HepG2 (cell line): ENCODE results near the gene GPT2. TPM values are rescaled to one million over a fixed set of nuclear protein-coding genes. Genes with fewer than 3 reads are reported as not detected.

Experiments used
- ARNTL ChIP-seq: sonication (generic); formaldehyde crosslinking; IDR thresholded peaks from 2 replicates; pipeline ENCODE4 v1.4.0; 2020; ENCODE audit warnings: mild to moderate bottlenecking, missing genetic modification reagents
- BRF2 ChIP-seq: sonication (generic); formaldehyde crosslinking; IDR thresholded peaks from 2 replicates; pipeline ENCODE4 v1.8.1; 2022; ENCODE audit warnings: mild to moderate bottlenecking, missing genetic modification reagents
- CCAR2 ChIP-seq: fragments of 200-400 bp; formaldehyde crosslinking; optimal IDR thresholded peaks from 2 replicates; pipeline ENCODE3; 2018; ENCODE audit warnings: low read depth, mild to moderate bottlenecking, low read length, moderate library complexity
- HDAC6 ChIP-seq: fragments of 200-600 bp; sonication (generic); IDR thresholded peaks from 2 replicates; pipeline ENCODE4 v1.7.0; 2017; ENCODE audit warnings: mild to moderate bottlenecking, antibody characterized with exemption, low read length, low read depth
- KLF15 ChIP-seq: sonication (generic); formaldehyde crosslinking; IDR thresholded peaks from 2 replicates; pipeline ENCODE4 v1.8.1; 2023; ENCODE audit warnings: borderline replicate concordance, mild to moderate bottlenecking, inconsistent platforms, missing genetic modification reagents, mixed read lengths
- MATR3 ChIP-seq: sonication (generic); formaldehyde crosslinking; IDR thresholded peaks from 2 replicates; pipeline ENCODE4 v1.4.0; 2020; ENCODE audit warnings: missing genetic modification reagents
- NRL ChIP-seq: sonication (generic); formaldehyde crosslinking; IDR thresholded peaks from 2 replicates; pipeline ENCODE4 v1.5.0; 2020; ENCODE audit warnings: missing genetic modification reagents, mild to moderate bottlenecking, moderate library complexity, borderline replicate concordance
- RFX1 ChIP-seq: fragments of 450-650 bp; IDR thresholded peaks from 2 replicates; pipeline ENCODE4 v1.6.1; 2017
- SKIL ChIP-seq: sonication (generic); formaldehyde crosslinking; IDR thresholded peaks from 2 replicates; pipeline ENCODE4 v1.8.0; 2022; ENCODE audit warnings: missing genetic modification reagents, mild to moderate bottlenecking, moderate library complexity, borderline replicate concordance
- SOX6 ChIP-seq, 2 experiments: fragments of 450-650 bp in 1 of 2; sonication (generic) in 1 of 2; formaldehyde crosslinking in 1 of 2; IDR thresholded peaks; 2 replicates each; pipeline versions ENCODE4 v1.4.0 to v1.6.1; 2017 to 2020; ENCODE audit warnings: antibody characterized with exemption in 1 of 2, mild to moderate bottlenecking in 1 of 2, missing genetic modification reagents in 1 of 2
- THAP9 ChIP-seq: sonication (generic); formaldehyde crosslinking; IDR thresholded peaks from 2 replicates; pipeline ENCODE4; 2020; ENCODE audit warnings: missing genetic modification reagents, mild to moderate bottlenecking, borderline replicate concordance
- ZFX ChIP-seq: sonication (generic); formaldehyde crosslinking; IDR thresholded peaks from 2 replicates; pipeline ENCODE4 v1.4.0; 2020; ENCODE audit warnings: mild to moderate bottlenecking, low read depth, missing genetic modification reagents, moderate library complexity
- ZNF430 ChIP-seq: sonication (generic); formaldehyde crosslinking; IDR thresholded peaks from 2 replicates; pipeline ENCODE4 v1.9.0; 2021; ENCODE audit warnings: mild to moderate bottlenecking, missing genetic modification reagents
- ZNF687 ChIP-seq: sonication (generic); formaldehyde crosslinking; IDR thresholded peaks from 2 replicates; pipeline ENCODE4 v1.5.1; 2020; ENCODE audit warnings: mild to moderate bottlenecking, missing genetic modification reagents, moderate library complexity
- ZNF709 ChIP-seq: sonication (generic); formaldehyde crosslinking; IDR thresholded peaks from 2 replicates; pipeline ENCODE4 v1.5.0; 2020; ENCODE audit warnings: mild to moderate bottlenecking, missing genetic modification reagents
- ZNF777 ChIP-seq: sonication (generic); formaldehyde crosslinking; IDR thresholded peaks from 2 replicates; pipeline ENCODE4 v1.4.0; 2020; ENCODE audit warnings: missing genetic modification reagents
- ZZZ3 ChIP-seq: sonication (generic); formaldehyde crosslinking; IDR thresholded peaks from 2 replicates; pipeline ENCODE4 v1.4.0; 2020; ENCODE audit warnings: missing genetic modification reagents, mild to moderate bottlenecking, borderline replicate concordance
- polyA plus RNA-seq, 8 experiments: library from polyadenylated mRNA; depleted of rRNA in 3 of 8; stranded (reverse) in 7 of 8; unstranded in 1 of 8; fragments of >200 nt; fragmentation: Illumina TruSeq in 4 of 8; extraction: Trizol in 4 of 8; gene quantifications; 2 replicates each; pipeline versions ENCODE4 v1.2.1 to v1.2.3, GENCODE V29; 2011 to 2016; ENCODE audit warnings: low read depth in 4 of 8, missing spikeins in 1 of 8, mixed read lengths in 1 of 8; ENCODE audit not compliant: insufficient read depth in 1 of 8
- total RNA-seq, 5 experiments: library from RNA; depleted of rRNA; stranded (reverse); fragments of >200 nt; fragmentation: Illumina TruSeq; extraction: Trizol; gene quantifications; 2 replicates each; pipeline ENCODE4 v1.2.3, GENCODE V29; 2016; ENCODE audit warnings: low read depth in 1 of 5

GPT2 gene
- total and polyA plus RNA-seq, 2 of the 13 experiments (the other 11 are each of a cell fraction or from before 2014, with no cell fraction given) = 138 to 267 TPM

GRCh38 chr16:46899443-46900143 lies 15.4 kb downstream of the GPT2 start (continued):
- TF ChIP-seq ZNF687 (CRISPR knock-in tag) (peak; percentile 69), ZZZ3 (CRISPR knock-in tag) (no peak), MATR3 (CRISPR knock-in tag) (no peak), RFX1 (no peak), KLF15 (CRISPR knock-in tag) (0 out of 2 replicates have a peak, but pooled peaks have one; percentile 33), ARNTL (CRISPR knock-in tag) (no peak), ZFX (CRISPR knock-in tag) (peak; percentile 9; the same call in 1 of the 2 replicates), ZNF777 (CRISPR knock-in tag) (0 out of 2 replicates have a peak, but pooled peaks have one; percentile 27), ZNF709 (CRISPR knock-in tag) (0 out of 2 replicates have a peak, but pooled peaks have one; percentile 49), NRL (CRISPR knock-in tag) (0 out of 2 replicates have a peak, but pooled peaks have one; percentile 25), SKIL (CRISPR knock-in tag) (peak; percentile 23; the same call in 1 of the 2 replicates), THAP9 (CRISPR knock-in tag) (0 out of 2 replicates have a peak, but pooled peaks have one; percentile 5), ZNF430 (no peak), CCAR2 (no peak), HDAC6 (no peak), BRF2 (CRISPR knock-in tag) (no peak), SOX6 (IDR thresholded peaks at IDR 0.05) (no peak), SOX6 (CRISPR knock-in tag; IDR thresholded peaks at IDR 0.05) (no peak)
